ENCODE results near the gene MIGA2.
A peak's percentile ranks its signal among the peaks of the same experiment; 100 is the strongest.
"Not testable (repeated sequence)": the region's sequence is repeated elsewhere in the genome, so short reads cannot be mapped to it uniquely, and the experiment has no call there.

The MIGA2 gene

GRCh38 chr9:129036241-129036922 is at the start of gene MIGA2:
MIGA2 (plus strand) TSS chr9:129036626; CDS start chr9:129040595, 3,969 bp downstream.
- DNase-seq (ENCODE audit: low spot score): peak; percentile 99

GRCh38 chr9:128986671-128987070 is 49.8 kb upstream of the MIGA2 start:
- no peak for DNase-seq (ENCODE audit: low spot score)

GRCh38 chr9:128987805-128988204 is 48.6 kb upstream of the MIGA2 start:
- DNase-seq (ENCODE audit: low spot score): no peak

GRCh38 chr9:128992995-128993394 is 43.4 kb upstream of the MIGA2 start:
- DNase-seq (ENCODE audit: low spot score): no peak

GRCh38 chr9:128995791-128996190 is 40.6 kb upstream of the MIGA2 start:
- DNase-seq (ENCODE audit: low spot score): no peak

GRCh38 chr9:128998462-128998861 is 38.0 kb upstream of the MIGA2 start:
- no peak for DNase-seq (ENCODE audit: low spot score)

GRCh38 chr9:128999581-129000206 is 36.7 kb upstream of the MIGA2 start:
- no peak for DNase-seq (ENCODE audit: low spot score)

- DNase-seq (ENCODE audit: low spot score): no peak
These were observed 34.7 kb upstream of the MIGA2 start for GRCh38 chr9:129001504-129002325.

GRCh38 chr9:129002992-129003391 is 33.4 kb upstream of the MIGA2 start:
- no peak for DNase-seq (ENCODE audit: low spot score)

GRCh38 chr9:129004173-129004572 is 32.3 kb upstream of the MIGA2 start:
- not testable (repeated sequence) for DNase-seq (ENCODE audit: low spot score)

GRCh38 chr9:129005336-129005997 is 31.0 kb upstream of the MIGA2 start:
- DNase-seq (ENCODE audit: low spot score): no peak

- DNase-seq (ENCODE audit: low spot score): peak; percentile 90
These were observed 29.9 kb upstream of the MIGA2 start for GRCh38 chr9:129006328-129007034.

GRCh38 chr9:129007035-129007765 is 29.2 kb upstream of the MIGA2 start:
- no peak for DNase-seq (ENCODE audit: low spot score)

- DNase-seq (ENCODE audit: low spot score): no peak
These were observed 28.5 kb upstream of the MIGA2 start for GRCh38 chr9:129007766-129008468.

- DNase-seq (ENCODE audit: low spot score): no peak
These were observed 27.9 kb upstream of the MIGA2 start for GRCh38 chr9:129008469-129008965.

GRCh38 chr9:129008986-129009583 is 27.3 kb upstream of the MIGA2 start:
- no peak for DNase-seq (ENCODE audit: low spot score)

- no peak for DNase-seq (ENCODE audit: low spot score)
These were observed 26.8 kb upstream of the MIGA2 start for GRCh38 chr9:129009584-129010141.

GRCh38 chr9:129010267-129010975 is 26.0 kb upstream of the MIGA2 start:
- no peak for DNase-seq (ENCODE audit: low spot score)

GRCh38 chr9:129011170-129011569 is 25.3 kb upstream of the MIGA2 start:
- no peak for DNase-seq (ENCODE audit: low spot score)

Measured in hepatic stellate cell (primary cell).